Skeletal muscle tissue (tissue), 4 donors: ENCODE results near the gene VPS33B. TPM values are rescaled to one million over a fixed set of nuclear protein-coding genes. Genes with fewer than 3 reads are reported as not detected.

ENCODE experiments used
- H3K27ac ChIP-seq: one replicate; pipeline ENCODE4 v1.7.0; 2013; ENCODE audit warnings: mild to moderate bottlenecking, low read depth, low read length, inconsistent platforms
- H3K27me3 ChIP-seq, 3 donors: one replicate each; pipeline ENCODE4 v1.7.0; 2013; ENCODE audit warnings: low read length in 3 of 3; ENCODE audit not compliant: control insufficient read depth in 3 of 3, insufficient read depth in 3 of 3
- H3K36me3 ChIP-seq, 3 donors: one replicate each; pipeline ENCODE4 v1.7.0; 2013; ENCODE audit warnings: low read length in 3 of 3; ENCODE audit not compliant: control insufficient read depth in 3 of 3, insufficient read depth in 3 of 3
- H3K4me1 ChIP-seq, 3 donors: one replicate each; pipeline ENCODE4 v1.7.0; 2013; ENCODE audit warnings: low read length in 3 of 3, mild to moderate bottlenecking in 3 of 3; ENCODE audit not compliant: control insufficient read depth in 3 of 3, insufficient read depth in 3 of 3
- H3K4me3 ChIP-seq, 3 donors: one replicate each; pipeline ENCODE4 v1.7.0; 2013; ENCODE audit warnings: low read length in 3 of 3
- H3K9ac ChIP-seq, 3 donors: one replicate each; pipeline ENCODE4 v1.7.0; 2013; ENCODE audit warnings: low read length in 3 of 3, mild to moderate bottlenecking in 3 of 3, moderate library complexity in 2 of 3, low read depth in 1 of 3
- H3K9me3 ChIP-seq, 3 donors: one replicate each; pipeline ENCODE4 v1.7.0; 2013; ENCODE audit warnings: low read length in 3 of 3; ENCODE audit not compliant: control insufficient read depth in 3 of 3
- total RNA-seq: library from RNA; depleted of rRNA; stranded (reverse); fragments of >200 nt; gene quantifications from one replicate; pipeline ENCODE4 v1.2.3, GENCODE V29; 2014
- donor health status: Osteomylitis.

The VPS33B gene
- total RNA-seq, 1 donor from 2014 or later, result 3.1 TPM

- H3K4me1 ChIP-seq, result no peaks in the 10 kb centered on the region
- H3K27me3 ChIP-seq, result no peaks in the 10 kb centered on the region
- no peaks in the 10 kb centered on the region for H3K9me3 ChIP-seq
- H3K9ac ChIP-seq, result no peak overlapping the region
- no peaks in the 10 kb centered on the region for H3K36me3 ChIP-seq
- H3K27ac ChIP-seq, result no peak overlapping the region
- no peak overlapping the region for H3K4me3 ChIP-seq
Observed at GRCh38 chr15:90986790-90987507, 35.4 kb downstream of the VPS33B start.

- H3K9ac ChIP-seq, result no peak overlapping the region
- no peaks in the 10 kb centered on the region for H3K27me3 ChIP-seq
- no peak overlapping the region for H3K27ac ChIP-seq
- no peaks in the 10 kb centered on the region for H3K9me3 ChIP-seq
- no peak overlapping the region for H3K4me3 ChIP-seq
- H3K4me1 ChIP-seq, result no peaks in the 10 kb centered on the region
- no peaks in the 10 kb centered on the region for H3K36me3 ChIP-seq
Observed at GRCh38 chr15:90982135-90982534, 40.3 kb downstream of the VPS33B start.

- no peak overlapping the region for H3K4me3 ChIP-seq
- H3K4me1 ChIP-seq, result no peaks in the 10 kb centered on the region
- no peak overlapping the region for H3K9ac ChIP-seq
- H3K9me3 ChIP-seq, result no peaks in the 10 kb centered on the region
- H3K36me3 ChIP-seq, result no peaks in the 10 kb centered on the region
- no peak overlapping the region for H3K27ac ChIP-seq
- H3K27me3 ChIP-seq, result no peaks in the 10 kb centered on the region
Observed at GRCh38 chr15:90981681-90982080, 40.7 kb downstream of the VPS33B start.

- peaks cover 0 to 1% (median 0%) of the 10 kb centered on the region in 3 donors for H3K36me3 ChIP-seq
- no peaks in the 10 kb centered on the region for H3K4me1 ChIP-seq
- no peak overlapping the region for H3K9ac ChIP-seq
- no peaks in the 10 kb centered on the region for H3K9me3 ChIP-seq
- H3K4me3 ChIP-seq, result no peak overlapping the region
- no peak overlapping the region for H3K27ac ChIP-seq
- H3K27me3 ChIP-seq, result no peaks in the 10 kb centered on the region
Observed at GRCh38 chr15:90979582-90979981, 42.8 kb downstream of the VPS33B start.

GRCh38 chr15:90974216-90974615 is 48.2 kb downstream of the VPS33B start:
- Histone ChIP-seq H3K9me3 (no peaks in the 10 kb centered on the region), H3K27ac (no peak overlapping the region), H3K36me3 (peaks cover 0 to 3% (median 0%) of the 10 kb centered on the region in 3 donors), H3K4me3 (no peak overlapping the region), H3K27me3 (no peaks in the 10 kb centered on the region), H3K9ac (no peak overlapping the region), H3K4me1 (no peaks in the 10 kb centered on the region)

- Histone ChIP-seq H3K27ac (no peak overlapping the region), H3K4me1 (no peaks in the 10 kb centered on the region), H3K4me3 (no peak overlapping the region), H3K36me3 (peaks cover 2 to 9% (median 3%) of the 10 kb centered on the region in 3 donors), H3K27me3 (no peaks in the 10 kb centered on the region), H3K9ac (no peak overlapping the region), H3K9me3 (no peaks in the 10 kb centered on the region)
Observed at GRCh38 chr15:90972133-90972532, 50.3 kb downstream of the VPS33B start.

GRCh38 chr15:90970274-90970673 is 52.1 kb downstream of the VPS33B start:
- peaks cover 9 to 22% (median 11%) of the 10 kb centered on the region in 3 donors for H3K36me3 ChIP-seq
- H3K9ac ChIP-seq, result no peak overlapping the region

GRCh38 chr15:90968434-90968833 is 54.0 kb downstream of the VPS33B start:
- H3K27me3 ChIP-seq, result no peaks in the 10 kb centered on the region
- no peaks in the 10 kb centered on the region for H3K4me1 ChIP-seq
- H3K27ac ChIP-seq, result no peak overlapping the region
- H3K9ac ChIP-seq, result no peak overlapping the region
- no peak overlapping the region for H3K4me3 ChIP-seq
- peaks cover 9 to 28% (median 10%) of the 10 kb centered on the region in 3 donors for H3K36me3 ChIP-seq
- no peaks in the 10 kb centered on the region for H3K9me3 ChIP-seq

More at GRCh38 chr15:90970274-90970673, 52.1 kb downstream of the VPS33B start:
- no peak overlapping the region for H3K27ac ChIP-seq
- no peaks in the 10 kb centered on the region for H3K27me3 ChIP-seq
- H3K9me3 ChIP-seq, result no peaks in the 10 kb centered on the region
- H3K4me3 ChIP-seq, result no peak overlapping the region
- no peaks in the 10 kb centered on the region for H3K4me1 ChIP-seq

GRCh38 chr15:90967206-90967605 is 55.2 kb downstream of the VPS33B start:
- no peak overlapping the region for H3K9ac ChIP-seq
- peaks cover 13 to 39% (median 15%) of the 10 kb centered on the region in 3 donors for H3K36me3 ChIP-seq
- no peaks in the 10 kb centered on the region for H3K27me3 ChIP-seq
- no peaks in the 10 kb centered on the region for H3K9me3 ChIP-seq
- no peak overlapping the region for H3K4me3 ChIP-seq
- H3K4me1 ChIP-seq, result no peaks in the 10 kb centered on the region
- no peak overlapping the region for H3K27ac ChIP-seq

GRCh38 chr15:90966262-90966661 is 56.1 kb downstream of the VPS33B start:
- peaks cover 22 to 48% (median 24%) of the 10 kb centered on the region in 3 donors for H3K36me3 ChIP-seq
- no peaks in the 10 kb centered on the region for H3K27me3 ChIP-seq
- H3K9me3 ChIP-seq, result no peaks in the 10 kb centered on the region
- no peak overlapping the region for H3K4me3 ChIP-seq
- H3K9ac ChIP-seq, result no peak overlapping the region
- no peaks in the 10 kb centered on the region for H3K4me1 ChIP-seq
- H3K27ac ChIP-seq, result no peak overlapping the region
